Right lobe of liver (tissue), 4 donors: Measurements from ENCODE around the gene GOLGA3.

Source experiments
- CTCF ChIP-seq, 4 donors: fragments of 200-600 bp in 3 of 4; fragments of 450-650 bp in 1 of 4; IDR thresholded peaks; one replicate each; pipeline versions ENCODE4 v1.5.1 to v1.8.0; 2016 to 2022; ENCODE audit warnings: antibody characterized with exemption in 4 of 4, mild to moderate bottlenecking in 2 of 4
- POLR2A ChIP-seq: fragments of 450-650 bp; IDR thresholded peaks from one replicate; pipeline ENCODE4 v1.6.1; 2017; ENCODE audit warnings: antibody characterized with exemption, mild to moderate bottlenecking
- donor health status: DM: no; HTN: no; CAD: no.
- donor health status: DM: no; HTN: no; CAD: no.
- donor health status: DM: no; HTN: yes; CAD: no.

DNA sequence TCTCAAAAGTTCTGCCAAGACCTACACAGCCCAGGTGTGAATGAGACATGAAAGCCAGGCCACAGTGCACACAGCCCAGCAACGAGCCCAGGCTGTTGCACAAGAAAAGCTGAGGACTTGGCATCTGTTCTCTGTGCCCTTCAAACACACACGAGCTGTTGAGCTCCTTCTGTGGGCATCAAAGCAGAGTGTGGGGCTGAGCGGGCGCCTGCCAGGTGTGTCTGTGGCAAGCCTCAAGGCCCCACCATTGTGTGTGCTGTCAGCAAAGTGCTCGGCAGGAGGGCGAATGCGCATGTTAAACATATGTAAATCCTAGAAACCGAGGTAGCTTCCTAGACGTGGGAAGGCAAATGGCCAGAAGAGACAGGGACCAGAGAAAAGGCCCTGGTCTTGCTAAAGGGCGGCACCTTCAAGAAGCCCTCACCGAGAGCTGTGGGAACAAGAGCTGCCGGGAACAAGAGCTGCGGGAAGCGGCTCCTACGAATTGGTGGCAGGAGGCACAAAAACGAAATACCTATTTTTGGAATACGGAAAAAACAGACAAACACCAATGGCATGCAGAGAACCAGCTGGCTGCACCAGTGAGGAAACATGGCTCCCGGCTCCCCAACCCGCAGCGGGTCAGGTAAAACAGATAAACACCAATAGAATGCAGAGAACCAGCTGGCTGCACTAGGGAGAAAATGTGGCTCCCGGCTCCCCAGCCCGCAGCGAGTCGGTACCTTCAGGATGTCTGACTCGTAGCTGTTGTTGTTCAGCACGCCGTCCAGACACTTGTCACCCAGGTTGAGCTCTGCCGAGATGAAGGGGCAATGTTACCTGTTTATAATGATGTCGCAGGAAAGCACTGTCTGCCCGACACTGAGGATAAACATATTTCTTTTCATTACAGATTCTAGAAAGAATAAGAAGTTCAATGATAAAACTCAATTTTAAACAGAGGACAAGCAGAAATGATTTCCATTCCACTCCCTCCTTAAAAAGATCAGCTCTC lies 19.0 kb upstream of the GOLGA3 start:
- no peak for TF ChIP-seq POLR2A
- TF ChIP-seq CTCF (IDR thresholded peaks at IDR 0.05) = no peak
